IMR-90 (cell line): Measurements from ENCODE around the gene SEC24D. TPM values are rescaled to one million over a fixed set of nuclear protein-coding genes. Genes with fewer than 3 reads are reported as not detected.
A peak's percentile ranks its signal among the peaks of the same experiment; 100 is the strongest.

Experiments
- ATAC-seq: fragments of 200-7000 bp; cut with Tn5 transposase; 2 replicates; pipeline ENCODE4 v1.9.1; 2020; ENCODE audit warnings: low read depth, mild to moderate bottlenecking, moderate library complexity
- BruUV-seq: library from RNA; stranded (reverse); fragments of 400-500 nt; replicated peaks from 2 replicates; lab custom pipeline; 2021; lab: Mats Ljungman, UMichigan
- CTCF ChIA-PET: fragments of 300-600 bp; formaldehyde crosslinking; extraction: SDS; loops from one replicate; lab custom pipeline; 2021; ENCODE audit warnings: antibody characterized with exemption; lab: Yijun Ruan, JAX
- POLR2A ChIA-PET: fragments of 300-600 bp; sonication (Branson Sonifier 250); formaldehyde crosslinking; loops from one replicate; lab custom pipeline; 2022; ENCODE audit warnings: antibody characterized with exemption; ENCODE audit not compliant: unreplicated experiment; lab: Charles Lee
- DNase-seq: peaks from one replicate; pipeline ENCODE4 v3.0.0; 2013
- H2AFZ ChIP-seq: replicated peaks from 2 replicates; pipeline ENCODE3; 2013; ENCODE audit warnings: low read length, mild to moderate bottlenecking; ENCODE audit not compliant: poor library complexity
- H2AK5ac ChIP-seq: 2 replicates; pipeline ENCODE4 v1.6.1; 2013; ENCODE audit warnings: low read depth, low read length, inconsistent platforms
- H2AK9ac ChIP-seq: replicated peaks from 2 replicates; pipeline ENCODE3; 2013; ENCODE audit warnings: mild to moderate bottlenecking, low read depth, low read length, moderate library complexity; ENCODE audit not compliant: poor library complexity
- H2BK120ac ChIP-seq: 2 replicates; pipeline ENCODE4 v1.6.1; 2013; ENCODE audit warnings: low read depth, low read length, inconsistent platforms
- H2BK15ac ChIP-seq: 3 replicates; pipeline ENCODE4 v1.6.1; 2013; ENCODE audit warnings: low read depth, low read length, inconsistent platforms
- H2BK20ac ChIP-seq: 2 replicates; pipeline ENCODE4 v1.6.1; 2013; ENCODE audit warnings: low read depth, mild to moderate bottlenecking, inconsistent platforms, low read length, moderate library complexity
- H2BK5ac ChIP-seq: 2 replicates; pipeline ENCODE4 v1.6.1; 2013; ENCODE audit warnings: mild to moderate bottlenecking, low read depth, low read length, inconsistent platforms; ENCODE audit not compliant: poor library complexity, severe bottlenecking
- H3K14ac ChIP-seq: replicated peaks from 2 replicates; pipeline ENCODE4 v1.6.1; 2013; ENCODE audit warnings: low read depth, low read length, inconsistent platforms
- H3K18ac ChIP-seq: 2 replicates; pipeline ENCODE4 v1.6.1; 2013; ENCODE audit warnings: low read depth, low read length, control low read depth
- H3K23ac ChIP-seq: 2 replicates; pipeline ENCODE4 v1.6.1; 2013; ENCODE audit warnings: low read depth, low read length, inconsistent platforms
- H3K27ac ChIP-seq: 2 replicates; pipeline ENCODE4 v1.5.1; 2013; ENCODE audit warnings: mild to moderate bottlenecking, control low read depth, low read length; ENCODE audit not compliant: insufficient read depth
- H3K27me3 ChIP-seq: 2 replicates; pipeline ENCODE4 v1.6.1; 2013; ENCODE audit warnings: low read length; ENCODE audit not compliant: control insufficient read depth, insufficient read depth
- H3K36me3 ChIP-seq: 2 replicates; pipeline ENCODE4 v1.6.1; 2013; ENCODE audit warnings: low read length, mixed read lengths; ENCODE audit not compliant: control insufficient read depth, insufficient read depth
- H3K4ac ChIP-seq: 2 replicates; pipeline ENCODE4 v1.6.1; 2013; ENCODE audit warnings: low read depth, low read length, inconsistent platforms
- H3K4me1 ChIP-seq: 2 replicates; pipeline ENCODE4 v1.6.1; 2013; ENCODE audit warnings: low read length, mixed read lengths; ENCODE audit not compliant: control insufficient read depth, insufficient read depth
- H3K4me2 ChIP-seq: 2 replicates; pipeline ENCODE4 v1.6.1; 2013; ENCODE audit warnings: low read depth, mild to moderate bottlenecking, control low read depth, low read length, moderate library complexity
- H3K4me3 ChIP-seq: 2 replicates; pipeline ENCODE4 v1.5.1; 2013; ENCODE audit warnings: low read depth, mild to moderate bottlenecking, control low read depth, low read length, moderate library complexity; ENCODE audit not compliant: insufficient read depth
- H3K56ac ChIP-seq: 2 replicates; pipeline ENCODE4 v1.6.1; 2013; ENCODE audit warnings: low read length, inconsistent platforms; ENCODE audit not compliant: insufficient read depth; ENCODE audit errors: extremely low read depth
- H3K79me1 ChIP-seq, 2 experiments: 2 replicates each; pipeline ENCODE4 v1.6.1; 2013; ENCODE audit warnings: low read length in 2 of 2, inconsistent platforms in 1 of 2, low read depth in 1 of 2
- H3K9ac ChIP-seq: 2 replicates; pipeline ENCODE4 v1.6.1; 2013; ENCODE audit warnings: low read depth, low read length, control low read depth
- H3K9me1 ChIP-seq: 2 replicates; pipeline ENCODE4 v1.6.1; 2013; ENCODE audit warnings: low read length, inconsistent platforms; ENCODE audit not compliant: insufficient read depth
- H3K9me3 ChIP-seq: 2 replicates; pipeline ENCODE4 v1.6.1; 2013; ENCODE audit warnings: low read length; ENCODE audit not compliant: control insufficient read depth, insufficient read depth
- H4K20me1 ChIP-seq: 2 replicates; pipeline ENCODE4 v1.6.1; 2013; ENCODE audit warnings: low read length, inconsistent platforms; ENCODE audit not compliant: insufficient read depth
- H4K5ac ChIP-seq: 2 replicates; pipeline ENCODE4 v1.6.1; 2013; ENCODE audit warnings: mild to moderate bottlenecking, low read depth, low read length, control low read depth
- H4K8ac ChIP-seq, 2 experiments: 2 replicates each; pipeline ENCODE4 v1.6.1; 2013; ENCODE audit warnings: low read depth in 2 of 2, low read length in 2 of 2, control low read depth in 1 of 2, inconsistent platforms in 1 of 2
- H4K91ac ChIP-seq: 2 replicates; pipeline ENCODE4 v1.6.1; 2013; ENCODE audit warnings: low read depth, low read length, inconsistent platforms; ENCODE audit not compliant: insufficient read depth
- BHLHE40 ChIP-seq: fragments of 150-350 bp; IDR thresholded peaks from 2 replicates; pipeline ENCODE4 v1.6.1; 2016; ENCODE audit warnings: mild to moderate bottlenecking, low read depth, low read length
- CEBPB ChIP-seq: IDR thresholded peaks from 2 replicates; pipeline ENCODE4 v1.6.1; 2012; ENCODE audit warnings: low read depth, low read length, improper control_type of control experiment
- CHD1 ChIP-seq: IDR thresholded peaks from 2 replicates; pipeline ENCODE4 v1.6.1; 2012; ENCODE audit warnings: low read depth, low read length, improper control_type of control experiment
- FOS ChIP-seq: fragments of 150-350 bp; IDR thresholded peaks from 2 replicates; pipeline ENCODE4 v1.6.1; 2016; ENCODE audit warnings: low read depth, low read length
- MAZ ChIP-seq: IDR thresholded peaks from 2 replicates; pipeline ENCODE4 v1.6.1; 2012; ENCODE audit warnings: low read depth, mild to moderate bottlenecking, low read length, improper control_type of control experiment, moderate library complexity, borderline replicate concordance
- MXI1 ChIP-seq: IDR thresholded peaks from 2 replicates; pipeline ENCODE4 v1.6.1; 2012; ENCODE audit warnings: low read depth, mild to moderate bottlenecking, low read length, moderate library complexity, borderline replicate concordance
- POLR2A ChIP-seq: IDR thresholded peaks from 2 replicates; pipeline ENCODE4 v1.6.1; 2012; ENCODE audit warnings: mild to moderate bottlenecking, low read depth, low read length
- RAD21 ChIP-seq: IDR thresholded peaks from 2 replicates; pipeline ENCODE4 v1.6.1; 2012; ENCODE audit warnings: low read length, improper control_type of control experiment
- RCOR1 ChIP-seq: IDR thresholded peaks from 2 replicates; pipeline ENCODE4 v1.6.1; 2012; ENCODE audit warnings: mild to moderate bottlenecking, low read length, improper control_type of control experiment; ENCODE audit not compliant: insufficient replicate concordance
- RFX5 ChIP-seq: IDR thresholded peaks from 2 replicates; pipeline ENCODE4 v1.8.0; 2012; ENCODE audit warnings: low read depth, mild to moderate bottlenecking, low read length, moderate library complexity
- SMC3 ChIP-seq: fragments of 150-350 bp; IDR thresholded peaks from 2 replicates; pipeline ENCODE4 v1.6.1; 2016; ENCODE audit warnings: low read depth, mild to moderate bottlenecking, antibody characterized with exemption, low read length, moderate library complexity
- WGBS, 2 experiments: methylation state at CpG; one replicate each; pipeline versions ENCODE4 v1.1.5 to v1.1.7; 2013; ENCODE audit warnings: missing lambda C conversion rate in 2 of 2; ENCODE audit not compliant: insufficient read length in 1 of 2; ENCODE audit errors: extremely low coverage in 2 of 2; 5-methylcytosine and 5-hydroxymethylcytosine counted together
- dilution Hi-C: fragments of 300-500 bp; cut with HindIII; formaldehyde crosslinking; loops from one replicate; pipeline ENCODE4 v1.14.3; 2018; ENCODE audit warnings: low sequenced_read_pairs; ENCODE audit not compliant: unreplicated experiment
- in situ Hi-C: fragments of 300-500 bp; cut with MboI; formaldehyde crosslinking; loops from 3 replicates; pipeline ENCODE4 v1.14.3; 2019; ENCODE audit warnings: low sequenced_read_pairs, inconsistent platforms, mixed read lengths
- intact Hi-C: fragments of 100-400 bp; cut with micrococcal nuclease; formaldehyde crosslinking; loops from 2 replicates; pipeline ENCODE4 v1.10.0; 2022
- polyA plus RNA-seq, 3 experiments: library from polyadenylated mRNA; depleted of rRNA; stranded (reverse); fragments of >200 nt; gene quantifications; 2 replicates each; pipeline ENCODE4 v1.2.3, GENCODE V29; 2012; ENCODE audit warnings: low replicate concordance in 1 of 3
- total RNA-seq: library from RNA; depleted of rRNA; stranded (reverse); fragments of >200 nt; gene quantifications from 2 replicates; pipeline ENCODE4 v1.2.3, GENCODE V29; 2012
- TF ChIP-seq, protein P1 (sequence below): conservative IDR thresholded peaks from 2 replicates; pipeline ENCODE4 v1.5.1; 2012; ENCODE audit warnings: mild to moderate bottlenecking, low read depth, low read length, improper control_type of control experiment
- TF ChIP-seq, protein P2 (sequence below): fragments of 150-350 bp; IDR thresholded peaks from 2 replicates; pipeline ENCODE4 v1.6.1; 2016; ENCODE audit warnings: low read depth, mild to moderate bottlenecking, low read length, moderate library complexity, borderline replicate concordance

The SEC24D gene
- total and polyA plus RNA-seq, 2 of the 4 experiments (the other 2 are of a cell fraction) = 93.2 to 111 TPM

DNA sequence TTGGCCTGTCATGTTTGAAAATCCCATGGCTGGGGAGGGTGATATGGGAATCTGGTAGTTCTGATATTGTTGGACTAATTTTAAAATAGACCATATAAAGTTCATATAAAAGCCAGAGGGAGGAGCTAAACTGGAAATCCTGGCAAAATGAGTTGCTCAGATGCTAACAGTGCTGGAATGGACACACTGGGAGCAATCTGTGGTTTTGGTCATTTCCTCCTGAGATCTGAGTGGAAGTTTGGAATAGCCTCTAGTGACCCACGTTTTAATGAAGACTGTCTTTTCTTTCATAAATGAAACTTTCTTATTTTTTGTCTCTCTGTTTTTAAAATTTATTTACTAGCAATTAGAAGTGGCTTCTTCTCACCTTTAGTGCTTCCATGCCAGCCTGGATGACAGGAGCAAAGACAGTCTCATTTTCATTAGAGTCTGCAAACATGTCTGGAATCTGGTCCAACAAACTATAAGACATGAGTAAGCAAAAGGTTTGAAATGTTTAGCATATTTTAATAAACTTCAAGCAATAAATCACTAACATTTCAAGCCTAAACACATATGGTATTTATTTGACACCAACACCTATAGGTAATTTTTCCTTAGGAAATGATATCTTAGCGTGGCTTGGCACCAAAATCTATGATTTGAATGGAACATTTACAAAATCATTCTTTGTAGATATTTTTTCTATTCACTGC lies 84.2 kb downstream of the SEC24D start:
- no peak overlapping the region for H3K56ac ChIP-seq
- no peak overlapping the region for H2AFZ ChIP-seq
- dilution Hi-C loops (no loop called here), in situ Hi-C loops (no loop called here), intact Hi-C loops (loop anchor here (1.0 kb wide), 1 partner anchor 10 kb away; no protein-coding TSS in a partner anchor)
- peaks cover 36% of the 10 kb centered on the region for H3K36me3 ChIP-seq
- peaks cover 17% of the 10 kb centered on the region; the same call in 1 of the 2 replicates for H4K20me1 ChIP-seq
- no peak overlapping the region for H2AK5ac ChIP-seq
- ChIA-PET CTCF (interaction anchor here (0.6 kb wide), 1 partner anchor 1314 kb away, joined by 3 read pairs; no protein-coding TSS in a partner anchor), POLR2A (no interaction called here)
- peaks cover 22 to 52% of the 10 kb centered on the region in 2 experiments for H3K79me1 ChIP-seq
- no peak overlapping the region for H3K4me3 ChIP-seq
- no CpG with 5 or more reads among the region's 2 CpGs for WGBS, 2 experiments
- H3K27ac ChIP-seq = peak overlapping the region; percentile 25; the same call in 1 of the 2 replicates
- DNase-seq (peak; percentile 55), ATAC-seq (0 out of 2 replicates have a peak, but pooled peaks have one; percentile 9)
- peak overlapping the region; percentile 50; the same call in 1 of the 2 replicates for H3K18ac ChIP-seq
- no peak overlapping the region for H2BK120ac ChIP-seq
- no TSS peak for BruUV-seq
- peak overlapping the region; percentile 75 for H2BK5ac ChIP-seq
- H4K5ac ChIP-seq = peak overlapping the region; percentile 38; the same call in 1 of the 2 replicates
- no peak overlapping the region for H3K9ac ChIP-seq
- H4K8ac ChIP-seq = peak overlapping the region in 1 of 2 experiments; percentile 68; a peak in 1 of 4 replicates
- H3K4me1 ChIP-seq = peaks cover 11% of the 10 kb centered on the region
- no peak for TF ChIP-seq RCOR1
- TF ChIP-seq, protein P1, sequence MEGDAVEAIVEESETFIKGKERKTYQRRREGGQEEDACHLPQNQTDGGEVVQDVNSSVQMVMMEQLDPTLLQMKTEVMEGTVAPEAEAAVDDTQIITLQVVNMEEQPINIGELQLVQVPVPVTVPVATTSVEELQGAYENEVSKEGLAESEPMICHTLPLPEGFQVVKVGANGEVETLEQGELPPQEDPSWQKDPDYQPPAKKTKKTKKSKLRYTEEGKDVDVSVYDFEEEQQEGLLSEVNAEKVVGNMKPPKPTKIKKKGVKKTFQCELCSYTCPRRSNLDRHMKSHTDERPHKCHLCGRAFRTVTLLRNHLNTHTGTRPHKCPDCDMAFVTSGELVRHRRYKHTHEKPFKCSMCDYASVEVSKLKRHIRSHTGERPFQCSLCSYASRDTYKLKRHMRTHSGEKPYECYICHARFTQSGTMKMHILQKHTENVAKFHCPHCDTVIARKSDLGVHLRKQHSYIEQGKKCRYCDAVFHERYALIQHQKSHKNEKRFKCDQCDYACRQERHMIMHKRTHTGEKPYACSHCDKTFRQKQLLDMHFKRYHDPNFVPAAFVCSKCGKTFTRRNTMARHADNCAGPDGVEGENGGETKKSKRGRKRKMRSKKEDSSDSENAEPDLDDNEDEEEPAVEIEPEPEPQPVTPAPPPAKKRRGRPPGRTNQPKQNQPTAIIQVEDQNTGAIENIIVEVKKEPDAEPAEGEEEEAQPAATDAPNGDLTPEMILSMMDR = no peak
- no peak for TF ChIP-seq RFX5
- no peak for TF ChIP-seq SMC3
- TF ChIP-seq, protein P2, sequence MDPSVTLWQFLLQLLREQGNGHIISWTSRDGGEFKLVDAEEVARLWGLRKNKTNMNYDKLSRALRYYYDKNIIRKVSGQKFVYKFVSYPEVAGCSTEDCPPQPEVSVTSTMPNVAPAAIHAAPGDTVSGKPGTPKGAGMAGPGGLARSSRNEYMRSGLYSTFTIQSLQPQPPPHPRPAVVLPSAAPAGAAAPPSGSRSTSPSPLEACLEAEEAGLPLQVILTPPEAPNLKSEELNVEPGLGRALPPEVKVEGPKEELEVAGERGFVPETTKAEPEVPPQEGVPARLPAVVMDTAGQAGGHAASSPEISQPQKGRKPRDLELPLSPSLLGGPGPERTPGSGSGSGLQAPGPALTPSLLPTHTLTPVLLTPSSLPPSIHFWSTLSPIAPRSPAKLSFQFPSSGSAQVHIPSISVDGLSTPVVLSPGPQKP = no peak
- TF ChIP-seq BHLHE40 = no peak
- no peak for TF ChIP-seq RAD21
- TF ChIP-seq MXI1 = no peak
- no peak for TF ChIP-seq POLR2A
- no peak for TF ChIP-seq FOS
- TF ChIP-seq CEBPB = no peak
- no peak for TF ChIP-seq CHD1
- TF ChIP-seq MAZ = no peak
- H3K9me3 ChIP-seq = no peaks in the 10 kb centered on the region
- no peak overlapping the region for H2AK9ac ChIP-seq
- H3K27me3 ChIP-seq = no peaks in the 10 kb centered on the region
- no peak overlapping the region for H3K23ac ChIP-seq
- H3K14ac ChIP-seq = no peak overlapping the region
- peaks cover 11% of the 10 kb centered on the region for H3K9me1 ChIP-seq
- H3K4ac ChIP-seq = peak overlapping the region; percentile 24; the same call in 1 of the 2 replicates
- H3K4me2 ChIP-seq = no peak overlapping the region
- H4K91ac ChIP-seq = peak overlapping the region; percentile 38; the same call in 1 of the 2 replicates
- H2BK15ac ChIP-seq = no peak overlapping the region
- no peak overlapping the region for H2BK20ac ChIP-seq
